ENCODE measurements around the gene KLC1. TPM values are rescaled to one million over a fixed set of nuclear protein-coding genes. Genes with fewer than 3 reads are reported as not detected.

The KLC1 gene
- total RNA-seq, 1 donor from 2014 or later, result 238 TPM

DNA sequence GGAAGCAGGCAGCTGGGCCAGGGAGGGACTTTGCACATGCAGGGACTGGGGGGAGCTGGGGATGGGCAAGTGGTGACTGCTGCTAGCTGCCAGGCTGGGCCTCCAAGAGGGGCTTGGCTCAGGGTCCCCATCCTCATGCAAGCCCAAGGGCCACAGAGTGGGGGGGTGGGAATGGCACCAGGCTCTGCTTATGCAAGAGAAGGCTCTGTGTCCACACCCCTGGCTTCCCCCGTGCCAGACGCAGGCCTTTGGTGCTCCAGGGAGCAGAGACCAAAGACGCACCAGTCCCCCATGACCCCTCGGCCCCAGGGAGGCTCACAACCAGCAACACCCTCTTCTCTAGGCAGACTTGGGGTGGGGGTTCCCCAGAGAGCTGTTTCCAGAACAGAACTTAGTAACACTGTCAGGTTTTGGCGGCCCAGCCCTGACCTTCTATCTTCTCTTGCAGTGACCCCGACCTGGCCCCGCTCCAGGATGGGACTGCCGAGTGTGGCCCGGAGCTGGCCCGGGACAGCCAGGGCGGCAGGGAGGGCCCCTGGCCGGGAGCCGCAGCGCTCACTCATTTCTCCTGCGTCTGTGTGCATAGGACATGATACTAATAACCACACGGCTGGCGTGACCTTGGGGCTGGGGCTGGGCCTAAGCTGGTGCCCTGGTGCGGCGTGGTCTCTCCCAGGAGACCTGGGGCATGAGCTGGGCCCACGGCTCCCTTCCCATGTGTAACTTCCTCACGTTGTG is 71.9 kb downstream of the KLC1 start:
- Histone ChIP-seq H3K4me2 (ENCODE audit: low read length) (no peak overlapping the region), H4K20me1 (ENCODE audit: insufficient read depth, low read length) (peaks cover 77% of the 10 kb centered on the region), H3K36me3 (ENCODE audit: insufficient read depth, low read length) (peaks cover 9% of the 10 kb centered on the region), H3K4me3 (ENCODE audit: insufficient read depth, low read depth, low read length) (no peak overlapping the region), H3K9me3 (ENCODE audit: insufficient read depth, low read depth, low read length) (no peaks in the 10 kb centered on the region), H3K27me3 (ENCODE audit: insufficient read depth, low read length) (no peaks in the 10 kb centered on the region), H3K9ac (ENCODE audit: low read length) (no peak overlapping the region), H3K27ac (ENCODE audit: low read depth, low read length) (no peak overlapping the region), H3K4me1 (ENCODE audit: insufficient read depth, low read length) (peaks cover 17% of the 10 kb centered on the region), H2AFZ (ENCODE audit: low read depth, low read length) (no peak overlapping the region), H3K79me2 (ENCODE audit: insufficient read depth, low read length) (peaks cover 42% of the 10 kb centered on the region)
- no peaks in the 10 kb centered on the region for H3K27me3 Mint-ChIP-seq (ENCODE audit: low read depth, unreplicated experiment)
- peaks cover 14% of the 10 kb centered on the region for H3K4me1 Mint-ChIP-seq (ENCODE audit: low read depth, unreplicated experiment)
- no peak overlapping the region for H3K4me3 Mint-ChIP-seq (ENCODE audit: unreplicated experiment)
- H3K9me3 Mint-ChIP-seq (ENCODE audit: unreplicated experiment), result no peaks in the 10 kb centered on the region
- peaks cover 3% of the 10 kb centered on the region for H3K36me3 Mint-ChIP-seq (ENCODE audit: low read depth, unreplicated experiment)
- TF ChIP-seq, protein P1, sequence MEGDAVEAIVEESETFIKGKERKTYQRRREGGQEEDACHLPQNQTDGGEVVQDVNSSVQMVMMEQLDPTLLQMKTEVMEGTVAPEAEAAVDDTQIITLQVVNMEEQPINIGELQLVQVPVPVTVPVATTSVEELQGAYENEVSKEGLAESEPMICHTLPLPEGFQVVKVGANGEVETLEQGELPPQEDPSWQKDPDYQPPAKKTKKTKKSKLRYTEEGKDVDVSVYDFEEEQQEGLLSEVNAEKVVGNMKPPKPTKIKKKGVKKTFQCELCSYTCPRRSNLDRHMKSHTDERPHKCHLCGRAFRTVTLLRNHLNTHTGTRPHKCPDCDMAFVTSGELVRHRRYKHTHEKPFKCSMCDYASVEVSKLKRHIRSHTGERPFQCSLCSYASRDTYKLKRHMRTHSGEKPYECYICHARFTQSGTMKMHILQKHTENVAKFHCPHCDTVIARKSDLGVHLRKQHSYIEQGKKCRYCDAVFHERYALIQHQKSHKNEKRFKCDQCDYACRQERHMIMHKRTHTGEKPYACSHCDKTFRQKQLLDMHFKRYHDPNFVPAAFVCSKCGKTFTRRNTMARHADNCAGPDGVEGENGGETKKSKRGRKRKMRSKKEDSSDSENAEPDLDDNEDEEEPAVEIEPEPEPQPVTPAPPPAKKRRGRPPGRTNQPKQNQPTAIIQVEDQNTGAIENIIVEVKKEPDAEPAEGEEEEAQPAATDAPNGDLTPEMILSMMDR (IDR thresholded peaks at IDR 0.05; ENCODE audit: insufficient read depth, low read depth, low read length), result no peak
- TF ChIP-seq EZH2 (IDR thresholded peaks at IDR 0.05; ENCODE audit: insufficient read depth, low read length), result no peak
- no peak for FAIRE-seq
- peak overlapping the region; percentile 84 for H3K27ac Mint-ChIP-seq (ENCODE audit: unreplicated experiment)
- DNase-seq (ENCODE audit: low read depth), result no peak

DNA sequence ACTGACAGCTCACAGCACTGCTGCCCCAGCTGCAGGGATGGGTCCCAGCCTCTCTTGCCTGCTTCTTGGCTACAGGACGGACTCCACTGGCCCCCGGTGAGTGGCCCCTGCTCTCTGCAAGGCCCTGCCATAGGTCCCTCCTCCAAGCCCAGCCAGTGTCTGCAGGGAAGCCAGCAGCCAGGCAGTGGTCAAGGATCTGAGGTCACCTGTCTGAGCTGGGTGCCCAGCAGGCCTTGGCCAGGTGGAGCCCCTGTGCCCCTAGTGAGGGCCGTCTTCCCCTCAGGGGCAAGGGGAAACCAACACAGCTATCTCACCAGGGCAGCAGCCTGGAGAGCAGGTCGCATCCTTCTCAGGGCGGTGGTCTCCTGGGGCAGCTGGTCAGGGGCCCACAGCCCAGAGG is 73.1 kb downstream of the KLC1 start:
- peaks cover 7% of the 10 kb centered on the region for H3K4me1 ChIP-seq (ENCODE audit: insufficient read depth, low read length)
- peaks cover 70% of the 10 kb centered on the region for H4K20me1 ChIP-seq (ENCODE audit: insufficient read depth, low read length)
- no peak for FAIRE-seq
- peaks cover 9% of the 10 kb centered on the region for H3K36me3 ChIP-seq (ENCODE audit: insufficient read depth, low read length)
- Mint-ChIP-seq H3K36me3 (ENCODE audit: low read depth, unreplicated experiment) (peaks cover 3% of the 10 kb centered on the region), H3K27me3 (ENCODE audit: low read depth, unreplicated experiment) (no peaks in the 10 kb centered on the region), H3K9me3 (ENCODE audit: unreplicated experiment) (no peaks in the 10 kb centered on the region), H3K4me3 (ENCODE audit: unreplicated experiment) (no peak overlapping the region), H3K4me1 (ENCODE audit: low read depth, unreplicated experiment) (peaks cover 4% of the 10 kb centered on the region), H3K27ac (ENCODE audit: unreplicated experiment) (no peak overlapping the region)
- H3K4me2 ChIP-seq (ENCODE audit: low read length), result no peak overlapping the region
- H2AFZ ChIP-seq (ENCODE audit: low read depth, low read length), result no peak overlapping the region
- peaks cover 31% of the 10 kb centered on the region for H3K79me2 ChIP-seq (ENCODE audit: insufficient read depth, low read length)
- H3K9me3 ChIP-seq (ENCODE audit: insufficient read depth, low read depth, low read length), result no peaks in the 10 kb centered on the region
- DNase-seq (ENCODE audit: low read depth), result no peak
- H3K4me3 ChIP-seq (ENCODE audit: insufficient read depth, low read depth, low read length), result no peak overlapping the region
- H3K27me3 ChIP-seq (ENCODE audit: insufficient read depth, low read length), result no peaks in the 10 kb centered on the region
- H3K9ac ChIP-seq (ENCODE audit: low read length), result no peak overlapping the region
- no peak for TF ChIP-seq EZH2 (IDR thresholded peaks at IDR 0.05; ENCODE audit: insufficient read depth, low read length)
- no peak overlapping the region for H3K27ac ChIP-seq (ENCODE audit: low read depth, low read length)

DNA sequence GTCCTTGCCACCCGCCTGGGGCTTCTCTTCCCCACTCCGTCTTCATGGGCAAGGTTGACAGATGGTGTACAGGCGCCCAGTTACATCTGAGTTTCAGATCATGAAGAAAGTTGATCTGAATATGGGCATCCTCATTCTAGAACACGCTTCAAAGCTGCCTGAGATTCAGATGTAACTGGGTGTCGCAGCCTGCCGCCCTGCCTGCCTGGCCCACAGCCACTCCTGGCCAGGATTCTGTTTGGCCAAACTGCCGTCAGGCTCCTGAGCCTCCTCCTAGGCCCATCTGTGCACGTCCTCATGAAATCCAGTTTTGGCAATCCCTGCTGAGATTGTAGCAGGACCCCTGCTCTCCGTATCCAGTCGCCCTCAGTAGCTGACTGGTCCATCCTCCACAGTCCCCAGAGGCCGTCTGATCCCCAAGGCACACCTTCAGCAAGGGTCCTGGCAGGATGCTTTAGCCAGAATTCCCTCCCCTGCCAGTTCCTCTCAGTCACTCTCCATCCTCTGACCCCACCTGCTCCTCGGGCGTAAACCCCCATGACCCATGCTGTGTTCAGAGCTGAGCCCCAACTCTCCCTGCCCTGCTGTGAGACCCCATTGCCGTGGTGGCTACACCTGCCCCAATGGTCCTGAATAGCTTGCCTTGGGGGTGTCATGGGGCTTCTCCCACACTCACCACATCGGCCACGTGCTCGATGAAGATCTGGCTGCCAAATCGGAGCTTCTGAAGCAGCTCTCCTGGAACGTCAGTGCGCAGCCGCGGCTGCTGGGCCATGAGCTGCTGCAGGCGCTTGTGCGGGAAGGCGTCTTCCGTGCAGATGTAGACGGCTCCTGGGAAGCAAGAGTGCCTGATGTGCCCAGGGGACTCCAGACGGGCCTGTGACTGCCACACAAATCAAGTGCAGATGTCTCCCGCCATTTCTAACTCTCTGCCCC is 73.8 kb downstream of the KLC1 start:
- TF ChIP-seq EZH2 (IDR thresholded peaks at IDR 0.05; ENCODE audit: insufficient read depth, low read length), result no peak
- TF ChIP-seq, protein P1 (IDR thresholded peaks at IDR 0.05; ENCODE audit: insufficient read depth, low read depth, low read length), result no peak
- Histone ChIP-seq H3K36me3 (ENCODE audit: insufficient read depth, low read length) (peaks cover 7% of the 10 kb centered on the region), H2AFZ (ENCODE audit: low read depth, low read length) (no peak overlapping the region), H3K9me3 (ENCODE audit: insufficient read depth, low read depth, low read length) (no peaks in the 10 kb centered on the region), H3K4me2 (ENCODE audit: low read length) (no peak overlapping the region), H3K27me3 (ENCODE audit: insufficient read depth, low read length) (no peaks in the 10 kb centered on the region), H3K27ac (ENCODE audit: low read depth, low read length) (no peak overlapping the region), H3K9ac (ENCODE audit: low read length) (no peak overlapping the region), H3K4me3 (ENCODE audit: insufficient read depth, low read depth, low read length) (no peak overlapping the region), H3K4me1 (ENCODE audit: insufficient read depth, low read length) (peaks cover 6% of the 10 kb centered on the region), H4K20me1 (ENCODE audit: insufficient read depth, low read length) (peaks cover 63% of the 10 kb centered on the region), H3K79me2 (ENCODE audit: insufficient read depth, low read length) (peaks cover 24% of the 10 kb centered on the region)
- H3K27ac Mint-ChIP-seq (ENCODE audit: unreplicated experiment), result no peak overlapping the region
- DNase-seq (ENCODE audit: low read depth), result no peak
- no peaks in the 10 kb centered on the region for H3K27me3 Mint-ChIP-seq (ENCODE audit: low read depth, unreplicated experiment)
- H3K4me3 Mint-ChIP-seq (ENCODE audit: unreplicated experiment), result no peak overlapping the region
- no peaks in the 10 kb centered on the region for H3K9me3 Mint-ChIP-seq (ENCODE audit: unreplicated experiment)
- H3K4me1 Mint-ChIP-seq (ENCODE audit: low read depth, unreplicated experiment), result no peaks in the 10 kb centered on the region
- H3K36me3 Mint-ChIP-seq (ENCODE audit: low read depth, unreplicated experiment), result peaks cover 3% of the 10 kb centered on the region
- FAIRE-seq, result no peak
